ENCODE data around the gene OTOGL.
A peak's percentile ranks its signal among the peaks of the same experiment; 100 is the strongest.

OTOGL gene

GRCh38 chr12:80184926-80185325, 85.6 kb downstream of the OTOGL start:
- Mint-ChIP-seq H3K27me3 (ENCODE audit: low read depth) (peaks cover 2% of the 10 kb centered on the region), H3K9me3 (no peaks in the 10 kb centered on the region), H3K36me3 (ENCODE audit: low read depth) (no peaks in the 10 kb centered on the region), H3K4me3 (no peak overlapping the region), H3K4me1 (ENCODE audit: low read depth) (peaks cover 12% of the 10 kb centered on the region), H3K27ac (no peak overlapping the region)
- DNase-seq (ENCODE audit: low spot score) = no peak

GRCh38 chr12:80186727-80187217, 87.4 kb downstream of the OTOGL start:
- peak; percentile 25 for DNase-seq (ENCODE audit: low spot score)
- H3K36me3 Mint-ChIP-seq (ENCODE audit: low read depth) = no peaks in the 10 kb centered on the region

GRCh38 chr12:80187660-80188090, 88.3 kb downstream of the OTOGL start:
- H3K9me3 Mint-ChIP-seq = no peaks in the 10 kb centered on the region
- peaks cover 5% of the 10 kb centered on the region for H3K27me3 Mint-ChIP-seq (ENCODE audit: low read depth)
- H3K27ac Mint-ChIP-seq = peak overlapping the region; percentile 17
- H3K4me3 Mint-ChIP-seq = no peak overlapping the region
- H3K36me3 Mint-ChIP-seq (ENCODE audit: low read depth) = no peaks in the 10 kb centered on the region
- peaks cover 8% of the 10 kb centered on the region for H3K4me1 Mint-ChIP-seq (ENCODE audit: low read depth)
- DNase-seq (ENCODE audit: low spot score) = peak; percentile 27

More at GRCh38 chr12:80186727-80187217, 87.4 kb downstream of the OTOGL start:
- Mint-ChIP-seq H3K4me3 (no peak overlapping the region), H3K27me3 (ENCODE audit: low read depth) (peaks cover 2% of the 10 kb centered on the region), H3K9me3 (no peaks in the 10 kb centered on the region), H3K4me1 (ENCODE audit: low read depth) (peaks cover 12% of the 10 kb centered on the region), H3K27ac (no peak overlapping the region)

- Mint-ChIP-seq H3K4me3 (no peak overlapping the region), H3K27ac (no peak overlapping the region), H3K36me3 (ENCODE audit: low read depth) (no peaks in the 10 kb centered on the region), H3K9me3 (no peaks in the 10 kb centered on the region), H3K27me3 (ENCODE audit: low read depth) (peaks cover 5% of the 10 kb centered on the region), H3K4me1 (ENCODE audit: low read depth) (peaks cover 8% of the 10 kb centered on the region)
- DNase-seq (ENCODE audit: low spot score) = no peak
Measured at GRCh38 chr12:80188576-80188975, 89.2 kb downstream of the OTOGL start.

- no peak for DNase-seq (ENCODE audit: low spot score)
- Mint-ChIP-seq H3K36me3 (ENCODE audit: low read depth) (no peaks in the 10 kb centered on the region), H3K9me3 (no peaks in the 10 kb centered on the region), H3K4me1 (ENCODE audit: low read depth) (peaks cover 8% of the 10 kb centered on the region), H3K27ac (no peak overlapping the region), H3K27me3 (ENCODE audit: low read depth) (peaks cover 5% of the 10 kb centered on the region), H3K4me3 (no peak overlapping the region)
Measured at GRCh38 chr12:80189241-80189640, 89.9 kb downstream of the OTOGL start.

- DNase-seq (ENCODE audit: low spot score) = no peak
- Mint-ChIP-seq H3K9me3 (no peaks in the 10 kb centered on the region), H3K27me3 (ENCODE audit: low read depth) (peaks cover 5% of the 10 kb centered on the region), H3K4me1 (ENCODE audit: low read depth) (peaks cover 6% of the 10 kb centered on the region), H3K27ac (no peak overlapping the region), H3K36me3 (ENCODE audit: low read depth) (no peaks in the 10 kb centered on the region), H3K4me3 (no peak overlapping the region)
Measured at GRCh38 chr12:80190001-80190400, 90.7 kb downstream of the OTOGL start.

- Mint-ChIP-seq H3K4me3 (no peak overlapping the region), H3K4me1 (ENCODE audit: low read depth) (peaks cover 6% of the 10 kb centered on the region), H3K27ac (no peak overlapping the region), H3K36me3 (ENCODE audit: low read depth) (no peaks in the 10 kb centered on the region), H3K9me3 (no peaks in the 10 kb centered on the region), H3K27me3 (ENCODE audit: low read depth) (peaks cover 5% of the 10 kb centered on the region)
- no peak for DNase-seq (ENCODE audit: low spot score)
Measured at GRCh38 chr12:80192087-80192486, 92.8 kb downstream of the OTOGL start.

GRCh38 chr12:80193865-80194264, 94.5 kb downstream of the OTOGL start:
- H3K4me1 Mint-ChIP-seq (ENCODE audit: low read depth) = no peaks in the 10 kb centered on the region
- H3K27ac Mint-ChIP-seq = no peak overlapping the region

GRCh38 chr12:80195074-80195726, 95.9 kb downstream of the OTOGL start:
- no peaks in the 10 kb centered on the region for H3K36me3 Mint-ChIP-seq (ENCODE audit: low read depth)
- no peak overlapping the region for H3K27ac Mint-ChIP-seq
- H3K4me1 Mint-ChIP-seq (ENCODE audit: low read depth) = no peaks in the 10 kb centered on the region
- no peak overlapping the region for H3K4me3 Mint-ChIP-seq
- DNase-seq (ENCODE audit: low spot score) = no peak
- H3K9me3 Mint-ChIP-seq = no peaks in the 10 kb centered on the region
- peaks cover 3% of the 10 kb centered on the region for H3K27me3 Mint-ChIP-seq (ENCODE audit: low read depth)

More at GRCh38 chr12:80193865-80194264, 94.5 kb downstream of the OTOGL start:
- no peak overlapping the region for H3K4me3 Mint-ChIP-seq
- DNase-seq (ENCODE audit: low spot score) = no peak
- H3K27me3 Mint-ChIP-seq (ENCODE audit: low read depth) = peaks cover 4% of the 10 kb centered on the region
- H3K36me3 Mint-ChIP-seq (ENCODE audit: low read depth) = no peaks in the 10 kb centered on the region
- H3K9me3 Mint-ChIP-seq = no peaks in the 10 kb centered on the region

- H3K4me1 Mint-ChIP-seq (ENCODE audit: low read depth) = no peaks in the 10 kb centered on the region
- no peaks in the 10 kb centered on the region for H3K36me3 Mint-ChIP-seq (ENCODE audit: low read depth)
- no peak overlapping the region for H3K27ac Mint-ChIP-seq
- no peak overlapping the region for H3K4me3 Mint-ChIP-seq
- DNase-seq (ENCODE audit: low spot score) = no peak
- H3K27me3 Mint-ChIP-seq (ENCODE audit: low read depth) = peaks cover 3% of the 10 kb centered on the region
- H3K9me3 Mint-ChIP-seq = no peaks in the 10 kb centered on the region
Measured at GRCh38 chr12:80195737-80196136, 96.4 kb downstream of the OTOGL start.

GRCh38 chr12:80196419-80196818, 97.1 kb downstream of the OTOGL start:
- Mint-ChIP-seq H3K27me3 (ENCODE audit: low read depth) (peaks cover 3% of the 10 kb centered on the region), H3K27ac (no peak overlapping the region), H3K4me1 (ENCODE audit: low read depth) (no peaks in the 10 kb centered on the region), H3K36me3 (ENCODE audit: low read depth) (no peaks in the 10 kb centered on the region), H3K4me3 (no peak overlapping the region), H3K9me3 (no peaks in the 10 kb centered on the region)
- DNase-seq (ENCODE audit: low spot score) = no peak

GRCh38 chr12:80198782-80199337, 99.5 kb downstream of the OTOGL start:
- H3K4me1 Mint-ChIP-seq (ENCODE audit: low read depth) = no peaks in the 10 kb centered on the region
- DNase-seq (ENCODE audit: low spot score) = no peak
- H3K9me3 Mint-ChIP-seq = no peaks in the 10 kb centered on the region
- H3K27me3 Mint-ChIP-seq (ENCODE audit: low read depth) = peaks cover 4% of the 10 kb centered on the region
- no peak overlapping the region for H3K27ac Mint-ChIP-seq
- no peaks in the 10 kb centered on the region for H3K36me3 Mint-ChIP-seq (ENCODE audit: low read depth)
- H3K4me3 Mint-ChIP-seq = no peak overlapping the region

GRCh38 chr12:80199931-80200330, 100.6 kb downstream of the OTOGL start:
- H3K27ac Mint-ChIP-seq = no peak overlapping the region
- no peak for DNase-seq (ENCODE audit: low spot score)
- no peaks in the 10 kb centered on the region for H3K9me3 Mint-ChIP-seq
- no peak overlapping the region for H3K4me3 Mint-ChIP-seq
- no peaks in the 10 kb centered on the region for H3K36me3 Mint-ChIP-seq (ENCODE audit: low read depth)
- peaks cover 4% of the 10 kb centered on the region for H3K27me3 Mint-ChIP-seq (ENCODE audit: low read depth)
- no peaks in the 10 kb centered on the region for H3K4me1 Mint-ChIP-seq (ENCODE audit: low read depth)

GRCh38 chr12:80200414-80200813, 101.1 kb downstream of the OTOGL start:
- no peak for DNase-seq (ENCODE audit: low spot score)

More at GRCh38 chr12:80200414-80200813, 101.1 kb downstream of the OTOGL start:
- Mint-ChIP-seq H3K4me3 (no peak overlapping the region), H3K36me3 (ENCODE audit: low read depth) (no peaks in the 10 kb centered on the region), H3K27me3 (ENCODE audit: low read depth) (peaks cover 4% of the 10 kb centered on the region), H3K4me1 (ENCODE audit: low read depth) (no peaks in the 10 kb centered on the region), H3K9me3 (no peaks in the 10 kb centered on the region), H3K27ac (no peak overlapping the region)
